Measurements from ENCODE around the gene LEPR.

GRCh38 chr1:65458730-65459396 lies 38.4 kb downstream of the LEPR start:
- TF ChIP-seq CTCF (IDR thresholded peaks at IDR 0.05 in 8 of 11, conservative IDR thresholded peaks at IDR 0.05 in 3 of 11): no peak
- TF ChIP-seq POLR2A (IDR thresholded peaks at IDR 0.05): no peak
